Measurements from ENCODE around the gene M6PR.

M6PR gene

GRCh38 chr12:8949342-8950220 lies at the start of gene M6PR:
M6PR (minus strand) TSS chr12:8949645; CDS start chr12:8946404, 3,241 bp downstream.
- peaks cover 7% of the 10 kb centered on the region for H3K27me3 Mint-ChIP-seq (ENCODE audit: low read depth, poor library complexity)
- TF ChIP-seq CTCF (IDR thresholded peaks at IDR 0.05): no peak
- peak; percentile 88 for DNase-seq
- H3K27ac Mint-ChIP-seq: peak within 1 kb of the TSS; percentile 99
- H3K36me3 Mint-ChIP-seq (ENCODE audit: low read depth): peaks cover 32% of the 10 kb centered on the region
- H3K4me1 Mint-ChIP-seq: peaks cover 39% of the 10 kb centered on the region
- H3K9me3 Mint-ChIP-seq: peaks cover 26% of the 10 kb centered on the region
- peak within 1 kb of the TSS; percentile 98 for H3K4me3 Mint-ChIP-seq

- Mint-ChIP-seq H3K36me3 (ENCODE audit: low read depth) (peaks cover 10% of the 10 kb centered on the region), H3K4me3 (no peak overlapping the region), H3K9me3 (no peaks in the 10 kb centered on the region), H3K27me3 (ENCODE audit: low read depth, poor library complexity) (no peaks in the 10 kb centered on the region), H3K27ac (peak overlapping the region; percentile 21), H3K4me1 (no peaks in the 10 kb centered on the region)
- no peak for TF ChIP-seq CTCF (IDR thresholded peaks at IDR 0.05)
- no peak for DNase-seq
These were observed 47.4 kb upstream of the M6PR start for GRCh38 chr12:8996682-8997405.

- no peaks in the 10 kb centered on the region for H3K27me3 Mint-ChIP-seq (ENCODE audit: low read depth, poor library complexity)
- DNase-seq: no peak
- H3K27ac Mint-ChIP-seq: no peak overlapping the region
- H3K4me1 Mint-ChIP-seq: no peaks in the 10 kb centered on the region
- no peak for TF ChIP-seq CTCF (IDR thresholded peaks at IDR 0.05)
- H3K36me3 Mint-ChIP-seq (ENCODE audit: low read depth): peaks cover 5% of the 10 kb centered on the region
- H3K9me3 Mint-ChIP-seq: no peaks in the 10 kb centered on the region
- H3K4me3 Mint-ChIP-seq: no peak overlapping the region
These were observed 45.8 kb upstream of the M6PR start for GRCh38 chr12:8995021-8995775.

GRCh38 chr12:8993827-8994226 lies 44.4 kb upstream of the M6PR start:
- Mint-ChIP-seq H3K36me3 (ENCODE audit: low read depth) (no peaks in the 10 kb centered on the region), H3K27ac (no peak overlapping the region), H3K4me3 (no peak overlapping the region), H3K9me3 (no peaks in the 10 kb centered on the region), H3K27me3 (ENCODE audit: low read depth, poor library complexity) (no peaks in the 10 kb centered on the region), H3K4me1 (no peaks in the 10 kb centered on the region)
- no peak for DNase-seq
- no peak for TF ChIP-seq CTCF (IDR thresholded peaks at IDR 0.05)

GRCh38 chr12:8991371-8992345 lies 42.2 kb upstream of the M6PR start:
- Mint-ChIP-seq H3K27me3 (ENCODE audit: low read depth, poor library complexity) (no peaks in the 10 kb centered on the region), H3K4me1 (no peaks in the 10 kb centered on the region), H3K9me3 (no peaks in the 10 kb centered on the region), H3K36me3 (ENCODE audit: low read depth) (no peaks in the 10 kb centered on the region), H3K27ac (no peak overlapping the region), H3K4me3 (no peak overlapping the region)
- TF ChIP-seq CTCF (IDR thresholded peaks at IDR 0.05): no peak
- no peak for DNase-seq
